DMS114 treated with DMSO at 0.1 percent for 48 hours (cell line): ENCODE data around the gene EPHA1.

Experiments used
- DNase-seq: peaks from one replicate; lab custom pipeline; 2025; ENCODE audit not compliant: unreplicated experiment; lab: John Stamatoyannopoulos, UW

EPHA1 gene

GRCh38 chr7:143375298-143376034, 33.2 kb downstream of the EPHA1 start:
- no peak for DNase-seq

- DNase-seq = no peak
Observed at GRCh38 chr7:143374561-143374960, 34.1 kb downstream of the EPHA1 start.

- no peak for DNase-seq
Observed at GRCh38 chr7:143373255-143373794, 35.3 kb downstream of the EPHA1 start.

- DNase-seq = no peak
Observed at GRCh38 chr7:143372070-143372469, 36.6 kb downstream of the EPHA1 start.

- DNase-seq = no peak
Observed at GRCh38 chr7:143369678-143370651, 38.7 kb downstream of the EPHA1 start.

GRCh38 chr7:143368387-143368786, 40.3 kb downstream of the EPHA1 start:
- DNase-seq = no peak

GRCh38 chr7:143367972-143368371, 40.7 kb downstream of the EPHA1 start:
- DNase-seq = no peak

GRCh38 chr7:143363016-143363937, 45.4 kb downstream of the EPHA1 start:
- DNase-seq = no peak

GRCh38 chr7:143362131-143363015, 46.3 kb downstream of the EPHA1 start, which contains the start of gene FAM131B:
Gene FAM131B, minus strand, starts transcription at chr7:143362713. Its CDS starts 110 bp downstream, at chr7:143362603.
- DNase-seq = no peak

GRCh38 chr7:143361552-143362130, 47.0 kb downstream of the EPHA1 start:
- DNase-seq = no peak

- no peak for DNase-seq
Observed at GRCh38 chr7:143360788-143361551, 47.7 kb downstream of the EPHA1 start.

GRCh38 chr7:143359771-143360353, 48.8 kb downstream of the EPHA1 start:
- DNase-seq = no peak

- no peak for DNase-seq
Observed at GRCh38 chr7:143358626-143359025, 50.0 kb downstream of the EPHA1 start.

- no peak for DNase-seq
Observed at GRCh38 chr7:143356414-143357050, 52.1 kb downstream of the EPHA1 start.

GRCh38 chr7:143355450-143356385, 52.9 kb downstream of the EPHA1 start:
- no peak for DNase-seq

GRCh38 chr7:143354965-143355364, 53.7 kb downstream of the EPHA1 start:
- DNase-seq = no peak

GRCh38 chr7:143354376-143354775, 54.3 kb downstream of the EPHA1 start:
- no peak for DNase-seq
